Pancreas (tissue), 10 donors: ENCODE measurements around the gene PEMT. TPM values are rescaled to one million over a fixed set of nuclear protein-coding genes. Genes with fewer than 3 reads are reported as not detected.
"Not testable (repeated sequence)": the region's sequence is repeated elsewhere in the genome, so short reads cannot be mapped to it uniquely, and the experiment has no call there.

Experiments
- ATAC-seq, 4 donors: fragments of 200-7000 bp; cut with Tn5 transposase; one replicate each; pipeline versions ENCODE4 v1.8.0 to v1.9.1; 2020; ENCODE audit warnings: mild to moderate bottlenecking in 4 of 4, moderate library complexity in 4 of 4
- DNase-seq, 6 donors: peaks; one replicate each; pipeline ENCODE4 v3.0.0-alpha.2; 2020
- FAIRE-seq: peaks from 2 replicates; lab custom pipeline; 2012; peaks lifted over from hg19 to GRCh38; lab: Jason Lieb, UNC
- H3K27ac ChIP-seq, 4 donors: fragments of 200-600 bp; sonication (generic); 1 replicate in 3 of 4; 2 replicates in 1 of 4; pipeline versions ENCODE4 v1.5.0 to v1.8.0; 2020
- H3K27me3 ChIP-seq, 4 donors: fragments of 200-600 bp; one replicate each; pipeline ENCODE4 v1.8.0; 2021
- H3K36me3 ChIP-seq, 3 donors: fragments of 200-600 bp; sonication (generic) in 1 of 3; one replicate each; pipeline versions ENCODE4 v1.5.0 to v1.8.0; 2020 to 2021
- H3K4me1 ChIP-seq, 3 donors: fragments of 200-600 bp; one replicate each; pipeline ENCODE4 v1.8.0; 2021
- H3K4me3 ChIP-seq, 4 donors: fragments of 200-600 bp; sonication (generic) in 2 of 4; one replicate each; pipeline versions ENCODE4 v1.5.0 to v1.8.0; 2020 to 2021
- H3K9me3 ChIP-seq, 4 donors: fragments of 200-600 bp; one replicate each; pipeline ENCODE4 v1.8.0; 2021
- WGBS, 2 donors: extraction: QIAGEN DNeasy Blood & Tissue Kit; methylation state at CpG; one replicate each; pipeline ENCODE4 v1.1.7; 2013; 5-methylcytosine and 5-hydroxymethylcytosine counted together
- intact Hi-C, 3 donors: fragments of 100-400 bp; cut with DNase I; formaldehyde crosslinking; loops; one replicate each; pipeline versions ENCODE4 v1.11.1 to v1.14.2; 2022
- polyA plus RNA-seq, 2 donors: library from polyadenylated mRNA; stranded (reverse); fragments of 200-250 nt; gene quantifications; one replicate each; pipeline ENCODE4 v1.2.3, GENCODE V29; 2013
- total RNA-seq, 6 donors: library from RNA; stranded (reverse); fragmentation: NEBNext Ultra II Directional in 4 of 6; extraction: Animal tissue kit (Norgen Biotek cat#: 25700) in 4 of 6; gene quantifications; one replicate each; pipeline versions ENCODE4 v1.2.1 to v1.2.4, GENCODE V29; 2021 to 2023
- TF ChIP-seq, protein P1 (sequence below), 4 donors: fragments of 200-600 bp; sonication (generic) in 3 of 4; IDR thresholded peaks; one replicate each; pipeline versions ENCODE4 v1.5.0 to v1.8.0; 2021; ENCODE audit warnings: antibody characterized with exemption in 4 of 4
- donor health status: healthy with polysubstance abuse.
- donor health status: DM: no; HTN: no; CAD: no; lungs with moderate emphysema.
- donor health status: DM: no; HTN: no; CAD: no.
- donor health status: control.
- donor health status: control.
- donor health status: Bipolar disorder and iron deficiency.
- donor health status: DM: yes; HTN: yes; CAD: no.
- donor health status: DM: no; HTN: no; CAD: no.
- donor health status: DM: no; HTN: no; CAD: no.
- donor health status: DM: yes; HTN: yes; CAD: no.

The PEMT gene
- total and polyA plus RNA-seq, 8 donors: 14.8 to 109 (median 24.6) TPM

GRCh38 chr17:17635126-17635525, 43.6 kb upstream of the PEMT start:
- no peak for ATAC-seq
- H3K9me3 ChIP-seq: no peaks in the 10 kb centered on the region
- TF ChIP-seq, protein P1, sequence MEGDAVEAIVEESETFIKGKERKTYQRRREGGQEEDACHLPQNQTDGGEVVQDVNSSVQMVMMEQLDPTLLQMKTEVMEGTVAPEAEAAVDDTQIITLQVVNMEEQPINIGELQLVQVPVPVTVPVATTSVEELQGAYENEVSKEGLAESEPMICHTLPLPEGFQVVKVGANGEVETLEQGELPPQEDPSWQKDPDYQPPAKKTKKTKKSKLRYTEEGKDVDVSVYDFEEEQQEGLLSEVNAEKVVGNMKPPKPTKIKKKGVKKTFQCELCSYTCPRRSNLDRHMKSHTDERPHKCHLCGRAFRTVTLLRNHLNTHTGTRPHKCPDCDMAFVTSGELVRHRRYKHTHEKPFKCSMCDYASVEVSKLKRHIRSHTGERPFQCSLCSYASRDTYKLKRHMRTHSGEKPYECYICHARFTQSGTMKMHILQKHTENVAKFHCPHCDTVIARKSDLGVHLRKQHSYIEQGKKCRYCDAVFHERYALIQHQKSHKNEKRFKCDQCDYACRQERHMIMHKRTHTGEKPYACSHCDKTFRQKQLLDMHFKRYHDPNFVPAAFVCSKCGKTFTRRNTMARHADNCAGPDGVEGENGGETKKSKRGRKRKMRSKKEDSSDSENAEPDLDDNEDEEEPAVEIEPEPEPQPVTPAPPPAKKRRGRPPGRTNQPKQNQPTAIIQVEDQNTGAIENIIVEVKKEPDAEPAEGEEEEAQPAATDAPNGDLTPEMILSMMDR (IDR thresholded peaks at IDR 0.05): no peak
- H3K4me3 ChIP-seq: no peak overlapping the region
- intact Hi-C loops: no loop called here
- no peaks in the 10 kb centered on the region for H3K36me3 ChIP-seq
- H3K27ac ChIP-seq: no peak overlapping the region
- FAIRE-seq: no peak
- no peaks in the 10 kb centered on the region for H3K4me1 ChIP-seq
- WGBS, 2 donors: 78 to 86% methylated on average over 5 of the region's 5 CpGs
- no peaks in the 10 kb centered on the region for H3K27me3 ChIP-seq
- DNase-seq: no peak

DNA sequence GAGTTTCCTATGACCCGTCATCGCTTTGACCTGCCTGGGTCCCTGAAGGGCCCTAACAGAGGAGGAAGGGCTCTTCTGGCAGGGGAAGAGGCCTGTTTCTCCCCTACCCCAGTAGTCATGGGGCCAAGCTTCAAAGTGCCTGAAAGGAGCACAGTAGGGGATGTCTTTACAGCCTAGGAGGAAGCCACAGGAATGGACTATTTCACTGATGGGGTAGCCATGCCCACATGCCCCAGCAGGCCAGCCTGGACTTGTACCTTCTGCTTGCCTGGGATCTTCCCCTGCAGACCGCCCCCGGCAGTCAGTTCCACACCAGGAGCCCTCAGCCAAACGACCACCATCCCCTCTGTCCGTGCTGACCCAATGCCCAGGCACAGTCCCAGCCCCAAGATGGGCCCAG, 41.8 kb upstream of the PEMT start:
- ATAC-seq (no peak), DNase-seq (no peak), FAIRE-seq (no peak)
- Histone ChIP-seq H3K36me3 (no peaks in the 10 kb centered on the region), H3K9me3 (no peaks in the 10 kb centered on the region), H3K27ac (no peak overlapping the region), H3K27me3 (no peaks in the 10 kb centered on the region), H3K4me3 (no peak overlapping the region), H3K4me1 (no peaks in the 10 kb centered on the region)
- WGBS, 2 donors: 85 to 90% methylated on average over 6 of the region's 6 CpGs
- intact Hi-C loops: no loop called here
- TF ChIP-seq, protein P1 (IDR thresholded peaks at IDR 0.05): no peak

DNA sequence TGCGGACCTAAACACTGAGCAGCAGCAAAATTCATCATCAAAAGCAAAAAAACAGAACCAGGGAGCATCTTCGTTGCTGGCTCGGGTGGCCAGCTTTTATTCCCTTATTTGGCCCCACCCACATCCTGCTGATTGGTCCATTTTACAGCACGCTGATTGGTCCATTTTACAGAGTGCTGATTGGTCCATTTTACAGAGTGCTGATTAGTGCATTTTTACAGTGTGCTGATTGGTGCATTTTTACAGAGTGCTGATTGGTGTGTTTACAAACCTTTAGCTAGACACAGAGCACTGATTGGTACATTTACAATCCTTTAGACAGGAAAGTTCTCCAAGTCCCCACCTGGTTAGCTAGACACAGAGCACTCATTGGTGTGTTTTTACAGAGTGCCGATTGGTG, 41.2 kb upstream of the PEMT start:
- H3K9me3 ChIP-seq, H3K27ac ChIP-seq, H3K27me3 ChIP-seq, FAIRE-seq, H3K4me3 ChIP-seq, ATAC-seq, H3K36me3 ChIP-seq, intact Hi-C loops, DNase-seq, H3K4me1 ChIP-seq: not testable (repeated sequence)
- 75 to 81% methylated on average over 5 of the region's 5 CpGs for WGBS, 2 donors

DNA sequence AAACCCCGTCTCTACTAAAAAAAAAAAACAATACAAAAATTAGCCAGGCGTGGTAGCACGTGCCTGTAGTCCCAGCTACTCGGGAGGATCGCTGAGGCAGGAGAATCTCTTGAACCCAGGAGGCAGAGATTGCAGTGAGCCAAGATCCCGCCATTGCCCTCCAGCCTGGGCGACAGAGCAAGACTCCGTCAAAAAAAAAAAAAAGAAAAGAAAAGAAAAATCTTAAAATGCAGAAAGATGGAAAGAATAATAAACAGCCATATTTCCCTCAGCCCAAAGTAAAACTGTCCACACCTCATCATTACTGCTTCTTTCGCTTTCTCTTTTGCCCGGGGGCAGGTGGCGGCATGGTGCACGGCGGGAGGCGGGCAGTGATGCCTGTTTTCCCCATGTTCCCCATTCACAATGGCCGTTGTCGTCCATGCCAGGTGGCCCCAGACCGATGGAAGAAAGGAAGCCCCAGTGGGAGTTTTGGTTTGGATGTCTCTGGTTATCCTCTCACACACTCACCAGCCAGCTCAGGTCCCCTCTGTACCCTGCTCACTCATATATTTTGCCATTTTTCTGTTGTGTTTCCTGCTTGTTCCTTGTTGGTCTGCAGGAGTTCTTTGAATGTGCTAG, 37.0 kb upstream of the PEMT start:
- WGBS, 2 donors: 76 to 78% methylated on average over 17 of the region's 17 CpGs
- ATAC-seq: no peak
- H3K27ac ChIP-seq: no peak overlapping the region

GRCh38 chr17:17626840-17627239, 35.3 kb upstream of the PEMT start:
- Histone ChIP-seq H3K4me3 (no peak overlapping the region), H3K36me3 (no peaks in the 10 kb centered on the region), H3K27me3 (no peaks in the 10 kb centered on the region), H3K4me1 (no peaks in the 10 kb centered on the region), H3K9me3 (no peaks in the 10 kb centered on the region), H3K27ac (no peak overlapping the region)
- FAIRE-seq (no peak), ATAC-seq (no peak), DNase-seq (no peak)
- WGBS, 2 donors: 87 to 94% methylated on average over 8 of the region's 8 CpGs
- TF ChIP-seq, protein P1 (IDR thresholded peaks at IDR 0.05): no peak
- intact Hi-C loops: no loop called here

More for the DNA sequence above, 37.0 kb upstream of the PEMT start:
- TF ChIP-seq, protein P1 (IDR thresholded peaks at IDR 0.05): no peak
- DNase-seq: no peak
- H3K27me3 ChIP-seq: no peaks in the 10 kb centered on the region
- no peak for FAIRE-seq
- H3K36me3 ChIP-seq: no peaks in the 10 kb centered on the region
- H3K4me3 ChIP-seq: no peak overlapping the region
- no peaks in the 10 kb centered on the region for H3K9me3 ChIP-seq
- no peaks in the 10 kb centered on the region for H3K4me1 ChIP-seq
- intact Hi-C loops: no loop called here
